ENCODE data around the gene NEK9.

- no peak for TF ChIP-seq EZH2 (IDR thresholded peaks at IDR 0.05; ENCODE audit: insufficient read depth, poor library complexity, severe bottlenecking)
- TF ChIP-seq EZH2phosphoT487 (IDR thresholded peaks at IDR 0.05; ENCODE audit: insufficient read depth, low read depth) = no peak
Observed at GRCh38 chr14:75101491-75101890, 25.4 kb downstream of the NEK9 start.

Measured in GM23248 (cell line).